NCI-H2107 (cell line): ENCODE results near the gene FBN1.

Source experiments
- DNase-seq: peaks from one replicate; lab custom pipeline; 2025; lab: John Stamatoyannopoulos, UW

FBN1 gene

GRCh38 chr15:48426941-48427340 is 218.6 kb downstream of the FBN1 start:
- no peak for DNase-seq

- no peak for DNase-seq
These were observed 219.5 kb downstream of the FBN1 start for GRCh38 chr15:48426044-48426443.

- no peak for DNase-seq
These were observed 220.5 kb downstream of the FBN1 start for GRCh38 chr15:48425051-48425450.

- no peak for DNase-seq
These were observed 221.5 kb downstream of the FBN1 start for GRCh38 chr15:48423896-48424475.

- DNase-seq, result no peak
These were observed 222.2 kb downstream of the FBN1 start for GRCh38 chr15:48423342-48423741.

GRCh38 chr15:48422401-48422800 is 223.1 kb downstream of the FBN1 start:
- DNase-seq, result no peak

- DNase-seq, result no peak
These were observed 224.1 kb downstream of the FBN1 start for GRCh38 chr15:48421362-48421761.

- no peak for DNase-seq
These were observed 225.6 kb downstream of the FBN1 start for GRCh38 chr15:48419896-48420295.

GRCh38 chr15:48418343-48418742 is 227.2 kb downstream of the FBN1 start:
- DNase-seq, result no peak

- no peak for DNase-seq
These were observed 229.2 kb downstream of the FBN1 start for GRCh38 chr15:48416301-48416700.

GRCh38 chr15:48415036-48415886 is 230.2 kb downstream of the FBN1 start:
- DNase-seq, result no peak

- no peak for DNase-seq
These were observed 231.5 kb downstream of the FBN1 start for GRCh38 chr15:48414015-48414414.

GRCh38 chr15:48413304-48413703 is 232.2 kb downstream of the FBN1 start:
- DNase-seq, result no peak

GRCh38 chr15:48411971-48412591 is 233.4 kb downstream of the FBN1 start:
- DNase-seq, result no peak

- DNase-seq, result no peak
These were observed 235.9 kb downstream of the FBN1 start for GRCh38 chr15:48409623-48410022.

GRCh38 chr15:48408327-48408726 is 237.2 kb downstream of the FBN1 start:
- DNase-seq, result no peak

- DNase-seq, result no peak
These were observed 237.9 kb downstream of the FBN1 start for GRCh38 chr15:48407646-48408045.

GRCh38 chr15:48406911-48407310 is 238.6 kb downstream of the FBN1 start:
- DNase-seq, result no peak

GRCh38 chr15:48406266-48406891 is 239.1 kb downstream of the FBN1 start:
- DNase-seq, result no peak

- no peak for DNase-seq
These were observed 242.9 kb downstream of the FBN1 start for GRCh38 chr15:48402427-48403177.

- no peak for DNase-seq
These were observed 245.4 kb downstream of the FBN1 start for GRCh38 chr15:48400086-48400485.

GRCh38 chr15:48397841-48398240 is 247.7 kb downstream of the FBN1 start:
- no peak for DNase-seq
